ENCODE results near the gene GRB10.

GRB10 gene

DNA sequence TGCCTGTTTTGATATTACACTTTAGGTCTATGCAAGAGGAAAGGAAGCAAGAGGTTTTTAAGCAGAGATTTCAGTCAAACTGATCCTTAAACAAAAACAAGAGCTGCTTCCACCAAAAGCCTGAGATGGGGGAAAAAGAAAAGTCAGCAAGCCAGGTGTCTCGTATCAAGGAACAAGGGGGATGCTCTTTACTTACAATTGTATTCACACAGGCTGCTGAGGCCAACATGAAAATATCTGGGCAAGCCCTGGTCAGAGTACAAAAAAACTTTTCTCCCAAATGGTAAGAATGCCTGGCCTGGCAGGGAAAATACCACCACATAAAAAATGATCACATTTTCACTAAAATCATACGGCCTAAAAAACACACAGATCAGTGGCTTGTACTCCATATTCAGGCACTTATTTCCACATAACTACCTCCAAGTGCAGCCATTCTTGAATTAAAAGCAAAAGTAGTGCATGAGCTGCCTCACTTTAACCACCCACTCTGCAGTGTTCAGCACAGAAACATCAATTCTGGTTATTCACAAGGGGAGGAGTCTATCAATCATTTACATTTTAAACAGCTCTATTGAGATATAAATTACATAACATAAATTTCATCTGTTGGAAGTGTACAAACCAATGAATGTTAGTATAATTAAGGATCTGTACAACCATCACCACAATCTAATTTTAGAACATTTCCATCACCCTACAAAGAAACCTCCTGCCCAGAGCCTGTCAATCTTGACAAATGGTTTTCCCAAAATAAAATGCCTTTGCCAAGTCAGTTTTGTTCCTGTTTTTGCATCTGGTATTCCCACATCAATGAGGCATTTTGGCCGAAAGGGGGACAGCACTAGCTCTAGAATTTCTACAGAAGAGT is 70.2 kb downstream of the GRB10 start:
- no peaks in the 10 kb centered on the region for H3K36me3 Mint-ChIP-seq (ENCODE audit: low read depth)
- no peak overlapping the region for H3K4me3 Mint-ChIP-seq
- H3K27ac Mint-ChIP-seq: peak overlapping the region; percentile 44 to 57 (median 49)
- TF ChIP-seq, protein P1, sequence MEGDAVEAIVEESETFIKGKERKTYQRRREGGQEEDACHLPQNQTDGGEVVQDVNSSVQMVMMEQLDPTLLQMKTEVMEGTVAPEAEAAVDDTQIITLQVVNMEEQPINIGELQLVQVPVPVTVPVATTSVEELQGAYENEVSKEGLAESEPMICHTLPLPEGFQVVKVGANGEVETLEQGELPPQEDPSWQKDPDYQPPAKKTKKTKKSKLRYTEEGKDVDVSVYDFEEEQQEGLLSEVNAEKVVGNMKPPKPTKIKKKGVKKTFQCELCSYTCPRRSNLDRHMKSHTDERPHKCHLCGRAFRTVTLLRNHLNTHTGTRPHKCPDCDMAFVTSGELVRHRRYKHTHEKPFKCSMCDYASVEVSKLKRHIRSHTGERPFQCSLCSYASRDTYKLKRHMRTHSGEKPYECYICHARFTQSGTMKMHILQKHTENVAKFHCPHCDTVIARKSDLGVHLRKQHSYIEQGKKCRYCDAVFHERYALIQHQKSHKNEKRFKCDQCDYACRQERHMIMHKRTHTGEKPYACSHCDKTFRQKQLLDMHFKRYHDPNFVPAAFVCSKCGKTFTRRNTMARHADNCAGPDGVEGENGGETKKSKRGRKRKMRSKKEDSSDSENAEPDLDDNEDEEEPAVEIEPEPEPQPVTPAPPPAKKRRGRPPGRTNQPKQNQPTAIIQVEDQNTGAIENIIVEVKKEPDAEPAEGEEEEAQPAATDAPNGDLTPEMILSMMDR (IDR thresholded peaks at IDR 0.05; ENCODE audit: unreplicated experiment in 3 of 3): no peak
- no peaks in the 10 kb centered on the region for H3K9me3 Mint-ChIP-seq
- H3K27me3 Mint-ChIP-seq (ENCODE audit: low read depth): no peaks in the 10 kb centered on the region
- peaks cover 40% of the 10 kb centered on the region for H3K4me1 Mint-ChIP-seq

DNA sequence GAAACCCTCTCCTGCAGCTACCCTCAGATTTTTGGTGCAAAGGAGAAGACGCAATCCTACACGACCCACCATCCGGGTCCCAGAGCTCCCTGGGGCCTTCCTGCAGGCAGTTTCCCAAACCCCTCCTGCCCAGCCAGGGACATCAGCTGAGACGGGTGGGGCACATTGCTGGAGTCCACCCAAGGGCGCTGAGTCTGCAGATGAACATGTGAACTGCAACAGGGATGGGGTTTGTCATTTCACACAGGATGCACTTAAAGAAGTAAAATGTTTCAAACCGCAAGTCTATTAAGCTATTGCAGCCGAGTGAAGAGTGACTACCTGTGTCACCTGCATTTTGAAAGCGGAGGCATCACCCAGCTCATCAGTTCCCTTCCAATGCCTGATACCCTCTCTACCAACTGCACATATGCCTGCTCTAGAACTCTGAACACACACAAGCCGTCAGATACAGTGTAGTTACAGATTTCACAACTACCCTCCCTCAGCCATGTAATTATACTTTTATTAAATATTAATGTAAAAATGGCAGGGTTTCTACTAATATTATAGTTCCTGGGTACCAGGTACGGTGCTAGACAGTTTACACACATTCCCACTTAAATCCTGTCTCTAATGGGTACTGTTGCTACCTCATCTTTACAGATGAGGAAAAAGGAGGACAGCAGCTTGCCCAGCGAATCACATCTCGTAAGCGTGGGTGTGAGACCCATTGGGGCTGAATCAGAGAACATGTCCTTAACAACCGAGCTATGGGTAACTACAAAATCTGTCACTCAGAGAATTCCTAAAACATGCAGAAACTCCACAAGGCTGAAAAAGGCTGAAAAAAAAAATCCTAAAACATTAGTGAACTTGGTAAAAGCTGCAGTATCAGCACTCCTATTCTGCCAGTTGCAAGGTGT is 71.2 kb downstream of the GRB10 start:
- Mint-ChIP-seq H3K27me3 (ENCODE audit: low read depth) (peaks cover 3% of the 10 kb centered on the region), H3K9me3 (no peaks in the 10 kb centered on the region), H3K27ac (peak overlapping the region; percentile 44 to 57 (median 49)), H3K4me1 (peaks cover 38% of the 10 kb centered on the region), H3K36me3 (ENCODE audit: low read depth) (no peaks in the 10 kb centered on the region), H3K4me3 (no peak overlapping the region)
- TF ChIP-seq, protein P1 (IDR thresholded peaks at IDR 0.05; ENCODE audit: unreplicated experiment in 3 of 3): no peak

DNA sequence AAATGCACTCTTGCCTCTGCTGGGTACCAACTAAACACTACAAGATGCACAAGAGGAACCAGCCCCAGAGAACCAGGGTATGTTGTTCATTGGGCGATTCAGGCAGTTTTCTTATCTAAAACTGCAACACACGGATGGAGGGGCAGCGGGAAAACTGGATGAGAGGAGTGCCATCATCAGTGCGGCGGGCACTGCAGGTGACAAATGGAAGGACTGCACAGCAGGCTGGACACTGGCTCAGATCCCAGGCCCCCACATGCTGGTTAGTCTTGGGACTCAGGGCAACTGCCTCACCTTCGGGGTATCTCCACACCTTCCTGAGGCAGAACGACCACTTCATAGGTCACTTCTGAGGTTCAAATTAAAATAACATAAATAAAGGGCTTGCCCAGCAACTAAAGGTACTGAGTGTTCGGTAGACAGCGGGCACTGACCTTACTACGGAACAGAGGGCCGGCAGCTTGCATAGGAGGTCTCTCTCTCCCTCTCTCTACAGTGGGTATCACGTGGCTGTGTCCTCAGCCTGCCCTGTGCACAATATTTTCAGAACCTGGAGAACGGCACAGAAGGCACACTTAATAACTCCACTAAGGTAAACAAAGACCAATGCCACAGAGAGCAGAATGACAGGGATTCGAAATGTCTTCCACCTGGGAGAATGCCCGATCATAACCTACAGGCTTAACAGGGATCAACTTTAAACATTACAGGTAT is 72.1 kb downstream of the GRB10 start:
- peak overlapping the region in 1 of 3 experiments; percentile 47 for H3K27ac Mint-ChIP-seq
- H3K9me3 Mint-ChIP-seq: no peaks in the 10 kb centered on the region
- peaks cover 3% of the 10 kb centered on the region for H3K27me3 Mint-ChIP-seq (ENCODE audit: low read depth)
- no peak overlapping the region for H3K4me3 Mint-ChIP-seq
- peaks cover 31% of the 10 kb centered on the region for H3K4me1 Mint-ChIP-seq
- H3K36me3 Mint-ChIP-seq (ENCODE audit: low read depth): no peaks in the 10 kb centered on the region
- TF ChIP-seq, protein P1 (IDR thresholded peaks at IDR 0.05; ENCODE audit: unreplicated experiment in 3 of 3): no peak

DNA sequence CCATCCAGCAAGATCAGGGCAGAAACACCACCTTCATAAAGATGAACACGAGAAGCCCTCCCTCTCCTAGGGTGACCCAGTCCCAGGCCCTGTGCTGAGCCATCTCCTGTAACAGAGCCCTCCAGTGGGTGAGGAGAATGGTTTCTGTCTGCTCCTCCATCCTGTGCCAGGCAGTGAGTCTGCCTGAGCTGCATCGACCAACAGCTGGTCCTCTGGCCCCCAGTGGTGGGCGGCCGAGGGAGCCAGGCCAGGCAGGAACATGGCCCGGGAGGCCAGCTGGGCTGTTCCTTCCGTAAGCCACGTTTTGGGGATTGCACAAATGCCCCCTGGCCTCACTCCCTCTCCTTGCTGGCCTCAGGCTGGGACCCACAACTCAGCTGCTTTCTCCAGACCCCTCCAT is 73.5 kb downstream of the GRB10 start:
- H3K9me3 Mint-ChIP-seq: no peaks in the 10 kb centered on the region
- no peak overlapping the region for H3K4me3 Mint-ChIP-seq
- H3K4me1 Mint-ChIP-seq: peaks cover 28% of the 10 kb centered on the region
- H3K27me3 Mint-ChIP-seq (ENCODE audit: low read depth): peaks cover 3% of the 10 kb centered on the region
- TF ChIP-seq, protein P1 (IDR thresholded peaks at IDR 0.05; ENCODE audit: unreplicated experiment in 3 of 3): no peak
- no peak overlapping the region for H3K27ac Mint-ChIP-seq
- no peaks in the 10 kb centered on the region for H3K36me3 Mint-ChIP-seq (ENCODE audit: low read depth)

DNA sequence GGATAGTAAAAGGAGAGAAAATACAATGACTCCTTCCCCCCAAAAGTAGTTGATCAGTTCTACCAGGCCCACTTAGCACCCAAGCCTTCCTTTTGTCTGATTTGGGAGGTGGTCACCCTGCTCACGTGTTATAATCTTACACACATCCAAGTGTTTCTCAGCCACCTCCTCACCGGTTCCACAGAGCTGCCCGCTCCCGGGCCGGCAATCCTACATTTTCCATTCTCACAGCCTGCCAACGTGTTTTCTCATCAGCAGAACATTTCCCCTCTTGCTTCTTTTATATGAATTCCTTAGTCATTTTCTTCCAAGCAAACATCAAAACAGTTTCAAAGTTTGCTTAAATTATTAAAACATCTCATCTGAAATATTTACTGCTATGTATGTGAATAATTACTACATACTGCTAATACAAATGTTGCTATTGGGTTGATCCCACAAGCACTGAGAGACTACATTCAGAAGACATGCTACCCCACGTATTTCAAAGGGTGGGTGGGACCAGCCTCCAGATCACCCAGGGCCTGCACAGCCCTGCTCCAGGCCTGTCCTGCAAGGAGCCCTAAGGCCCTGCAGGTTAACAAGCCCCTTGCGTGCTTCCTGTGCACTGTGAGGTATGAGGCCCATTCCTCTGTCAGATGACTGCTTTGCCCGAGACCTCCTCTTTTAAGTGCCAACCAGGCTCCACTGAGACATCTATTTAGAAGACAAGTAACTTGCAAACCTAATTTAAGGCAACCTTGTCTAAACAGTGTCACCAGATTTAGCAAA is 75.3 kb downstream of the GRB10 start:
- Mint-ChIP-seq H3K27ac (no peak overlapping the region), H3K36me3 (ENCODE audit: low read depth) (peaks cover 5% of the 10 kb centered on the region), H3K4me1 (peaks cover 19% of the 10 kb centered on the region), H3K9me3 (no peaks in the 10 kb centered on the region), H3K4me3 (no peak overlapping the region), H3K27me3 (ENCODE audit: low read depth) (peaks cover 3% of the 10 kb centered on the region)
- TF ChIP-seq, protein P1 (IDR thresholded peaks at IDR 0.05; ENCODE audit: unreplicated experiment in 3 of 3): no peak

Data from nephron (organoid).